ENCODE results near the gene ZNF473.

The ZNF473 gene

DNA sequence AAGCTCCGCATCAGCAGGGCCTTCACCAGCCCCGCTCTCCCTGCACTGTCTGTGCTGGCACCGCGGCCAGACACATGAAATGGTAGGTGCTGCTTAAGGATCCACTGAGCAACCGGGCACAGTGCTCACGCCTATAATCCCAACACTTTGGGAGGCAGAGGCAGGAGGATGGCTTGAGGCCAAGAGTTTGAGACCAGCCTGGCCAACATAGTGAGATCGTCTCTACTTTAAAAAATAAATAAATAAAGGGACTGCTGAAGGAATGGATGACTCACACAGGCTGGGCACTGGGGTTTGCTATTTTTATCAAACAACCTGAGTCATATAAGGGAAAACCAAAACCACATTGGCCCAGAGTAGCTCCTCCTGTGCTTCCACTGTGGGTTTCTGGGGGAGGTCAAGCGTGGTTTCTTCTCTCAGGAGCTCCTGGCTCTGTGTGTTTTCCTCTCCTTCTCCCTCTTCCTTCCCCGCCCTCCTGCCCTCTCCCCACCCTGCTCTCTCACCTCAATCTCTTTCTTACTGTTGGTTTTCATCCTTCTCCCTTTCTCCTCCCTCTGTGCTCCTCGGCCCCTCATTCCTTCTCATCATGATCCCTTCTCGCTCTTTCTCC, 21.9 kb upstream of the ZNF473 start:
- DNase-seq: no peak

GRCh38 chr19:50005428-50005827, 20.4 kb upstream of the ZNF473 start:
- DNase-seq: no peak

- no peak for DNase-seq
Observed at GRCh38 chr19:50007170-50007569, 18.6 kb upstream of the ZNF473 start.

- DNase-seq: no peak
Observed at GRCh38 chr19:50007947-50008346, 17.9 kb upstream of the ZNF473 start.

DNA sequence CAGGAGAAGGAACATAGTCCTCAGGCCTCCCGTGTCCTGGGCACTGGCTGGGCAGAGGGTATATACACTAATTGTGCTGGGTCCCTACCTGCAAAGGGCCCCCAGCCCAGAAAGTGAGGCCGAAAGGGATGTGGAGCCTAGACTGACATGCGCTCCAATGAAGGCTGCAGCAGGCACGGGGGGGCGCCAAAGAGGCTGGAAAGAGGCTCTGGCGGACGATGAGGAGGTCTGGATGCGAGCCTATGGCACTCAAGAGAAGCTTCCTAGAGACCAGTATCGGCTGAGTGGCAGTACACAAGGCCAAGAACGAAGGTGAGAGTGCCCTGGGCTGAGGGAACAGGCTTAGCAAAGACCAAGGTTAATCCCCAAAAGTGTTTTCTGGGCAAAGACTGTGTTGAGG, 17.3 kb upstream of the ZNF473 start:
- DNase-seq: no peak

GRCh38 chr19:50016225-50016807, 9.5 kb upstream of the ZNF473 start:
- no peak for DNase-seq

DNA sequence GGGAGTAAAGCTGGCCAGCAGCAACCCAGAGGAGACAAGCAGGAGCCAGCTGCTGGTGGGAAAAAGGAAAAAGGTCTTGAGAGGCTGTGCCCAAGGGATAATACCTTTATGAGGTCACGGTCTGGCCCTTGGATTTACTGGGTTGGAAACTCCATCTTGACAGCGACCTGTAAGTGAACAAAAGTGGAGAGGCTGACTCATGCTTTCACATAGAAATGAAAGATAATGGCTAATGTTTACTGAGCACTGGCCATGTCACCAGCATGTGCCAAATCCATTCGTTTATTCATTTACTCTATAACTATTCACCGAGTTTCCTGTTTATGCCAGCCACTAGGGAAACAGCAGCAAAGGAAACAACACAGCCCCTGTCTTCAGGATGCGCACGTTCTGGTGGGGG, 5.3 kb upstream of the ZNF473 start:
- DNase-seq: no peak

GRCh38 chr19:50022823-50023222, 3.0 kb upstream of the ZNF473 start:
- no peak for DNase-seq

DNA sequence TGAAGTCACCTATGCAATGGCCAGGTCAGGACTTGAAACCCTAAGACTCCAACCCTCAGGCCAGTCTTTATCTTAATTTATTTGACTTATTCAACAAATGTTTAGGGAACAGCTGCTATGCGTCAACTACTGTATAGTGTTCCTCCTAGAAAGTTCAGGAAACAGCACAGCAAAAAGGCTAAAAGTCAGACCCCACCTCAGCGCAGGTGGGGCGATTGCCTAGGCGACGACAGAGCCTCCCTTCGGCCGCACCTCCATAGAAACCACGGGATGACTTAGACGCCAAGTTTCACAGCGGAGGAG, 1.1 kb upstream of the ZNF473 start:
- no peak for DNase-seq

DNA sequence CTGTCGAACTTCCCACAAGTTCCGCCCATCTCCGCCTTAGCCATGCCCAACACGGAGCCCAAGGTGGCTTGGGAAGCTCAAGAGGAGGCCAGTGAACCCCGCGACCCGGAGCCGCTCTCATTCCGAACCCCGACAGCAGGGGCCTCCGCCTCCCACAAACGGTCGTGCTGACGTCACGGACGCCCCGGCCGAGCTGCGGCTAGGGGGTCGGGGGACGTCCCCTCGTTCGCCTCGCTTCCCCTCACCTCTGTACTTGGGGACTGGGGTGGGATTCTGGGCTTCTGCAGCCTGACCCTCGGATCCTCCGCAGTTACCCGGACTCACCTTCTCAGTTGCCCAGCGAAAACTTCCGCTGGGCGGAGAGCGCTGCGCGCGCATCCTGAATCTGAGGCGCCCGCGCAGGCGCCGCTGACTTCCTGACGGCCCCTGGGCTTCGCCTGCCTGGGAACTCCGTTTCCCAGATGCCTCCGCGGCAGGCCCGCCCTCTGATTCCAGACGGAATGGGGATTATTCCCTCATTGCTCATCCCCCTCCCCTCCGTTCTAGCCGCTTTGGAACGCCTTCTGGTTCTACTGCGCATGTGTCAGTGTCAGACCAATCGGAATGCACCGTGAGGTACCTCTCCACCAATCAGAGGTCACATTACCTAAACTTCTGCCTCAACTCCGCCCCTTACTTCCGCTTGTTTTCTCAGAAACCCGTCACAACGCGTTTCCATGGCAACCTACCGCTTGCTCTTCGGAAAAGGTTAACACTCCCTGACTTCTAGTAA, 597 bp upstream of the ZNF473 start, which contains the start of gene VRK3:
VRK3 (minus strand) TSS at position 351 of the 772 bp plus-strand sequence. CDS start 9,210 bp downstream, outside the sequence.
- peak; percentile 100 for DNase-seq

DNA sequence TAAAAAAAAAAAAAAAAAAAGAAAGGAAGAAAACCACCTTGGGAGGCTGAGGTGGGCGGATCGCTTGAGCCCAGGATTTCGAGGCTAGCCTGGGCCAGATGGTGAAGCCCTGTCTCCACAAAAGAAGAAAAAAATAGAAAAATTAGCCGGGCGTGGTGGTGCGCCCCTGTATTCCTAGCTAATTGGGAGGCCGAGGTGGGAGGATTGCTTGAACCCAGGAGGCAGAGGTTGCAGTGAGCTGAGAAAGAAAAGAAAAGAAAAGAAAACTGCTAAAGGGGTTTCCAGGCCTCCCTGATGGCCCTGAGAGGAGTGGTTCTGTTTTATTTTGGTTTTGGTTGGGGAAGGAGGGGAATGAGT, 723 bp downstream of the ZNF473 start:
- no peak for DNase-seq

- DNase-seq: no peak
Observed at GRCh38 chr19:50030225-50030624, 4.4 kb downstream of the ZNF473 start.

DNA sequence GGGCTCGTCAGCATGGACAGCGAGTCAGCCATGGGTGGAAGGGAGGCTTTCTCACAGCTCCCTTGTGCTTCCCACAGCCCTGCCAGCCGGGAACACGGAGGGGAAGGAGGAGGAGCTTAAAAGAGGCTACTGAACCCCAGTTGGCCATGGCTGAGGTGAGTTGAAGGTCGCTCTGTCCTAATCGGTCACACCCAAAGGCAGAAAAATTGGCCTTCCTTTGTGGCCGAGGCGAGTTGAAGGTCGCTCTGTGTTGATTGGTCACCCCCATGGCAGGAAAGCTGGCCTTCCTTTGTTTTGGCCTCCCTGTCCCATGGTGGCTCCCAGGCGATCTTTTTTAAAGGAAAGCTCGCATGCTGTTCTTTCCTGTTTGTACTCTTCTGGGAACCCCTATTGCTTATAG, 5.1 kb downstream of the ZNF473 start:
- no peak for DNase-seq

GRCh38 chr19:50036908-50037307, 11.1 kb downstream of the ZNF473 start:
- DNase-seq: no peak

GRCh38 chr19:50039968-50040367, 14.2 kb downstream of the ZNF473 start:
- DNase-seq: no peak

DNA sequence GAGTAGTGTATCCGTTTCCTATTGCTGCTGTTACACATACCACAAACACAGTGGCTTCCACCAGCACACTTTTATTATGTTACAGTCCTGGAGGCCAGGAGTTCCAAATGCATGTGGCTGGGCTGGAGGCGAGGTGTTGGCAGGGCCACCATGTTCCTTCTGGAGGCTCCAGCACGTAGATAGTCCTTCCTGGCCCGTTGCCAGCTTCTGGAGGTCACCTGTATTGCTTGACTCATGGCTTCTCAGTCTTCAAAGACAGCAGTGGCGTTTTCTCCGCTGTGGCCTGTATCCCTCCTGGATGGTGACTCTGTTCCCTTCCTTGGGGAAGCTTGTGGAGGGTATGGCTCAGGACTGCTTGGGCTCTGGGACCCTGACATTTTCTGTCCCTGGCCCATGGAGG, 15.2 kb downstream of the ZNF473 start:
- DNase-seq: no peak

- DNase-seq: no peak
Observed at GRCh38 chr19:50042363-50043024, 16.7 kb downstream of the ZNF473 start.

DNA sequence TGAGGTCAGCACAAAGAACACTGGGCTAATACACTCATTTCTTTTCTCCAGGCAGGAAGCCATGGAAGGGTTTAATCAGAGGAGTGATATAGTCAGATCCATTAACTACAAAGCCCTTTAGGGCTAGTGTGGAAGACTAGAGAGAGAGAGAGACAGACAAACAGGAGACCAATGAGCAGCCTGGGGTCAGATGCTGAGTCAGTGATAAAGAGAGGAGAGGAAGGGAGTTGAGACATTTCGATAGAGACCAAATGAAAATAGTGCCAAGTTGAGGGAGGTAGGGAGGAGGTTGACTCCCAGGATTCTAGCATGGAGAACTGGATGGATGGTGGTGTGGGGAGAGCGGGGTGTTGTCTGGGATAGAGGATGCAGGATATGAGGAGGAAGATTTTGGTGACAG, 18.2 kb downstream of the ZNF473 start:
- DNase-seq: no peak

DNA sequence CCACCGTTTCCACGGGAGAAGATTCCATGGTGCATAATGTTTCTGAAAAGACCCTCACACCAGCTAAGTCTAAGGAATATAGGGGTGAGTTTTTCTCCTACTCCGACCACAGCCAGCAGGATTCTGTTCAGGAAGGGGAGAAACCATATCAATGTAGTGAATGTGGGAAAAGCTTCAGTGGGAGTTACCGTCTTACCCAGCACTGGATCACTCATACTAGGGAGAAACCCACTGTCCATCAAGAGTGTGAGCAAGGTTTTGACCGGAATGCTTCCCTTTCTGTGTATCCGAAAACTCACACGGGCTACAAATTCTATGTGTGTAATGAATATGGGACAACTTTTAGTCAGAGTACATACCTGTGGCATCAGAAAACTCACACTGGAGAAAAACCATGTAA, 19.1 kb downstream of the ZNF473 start:
- no peak for DNase-seq

DNA sequence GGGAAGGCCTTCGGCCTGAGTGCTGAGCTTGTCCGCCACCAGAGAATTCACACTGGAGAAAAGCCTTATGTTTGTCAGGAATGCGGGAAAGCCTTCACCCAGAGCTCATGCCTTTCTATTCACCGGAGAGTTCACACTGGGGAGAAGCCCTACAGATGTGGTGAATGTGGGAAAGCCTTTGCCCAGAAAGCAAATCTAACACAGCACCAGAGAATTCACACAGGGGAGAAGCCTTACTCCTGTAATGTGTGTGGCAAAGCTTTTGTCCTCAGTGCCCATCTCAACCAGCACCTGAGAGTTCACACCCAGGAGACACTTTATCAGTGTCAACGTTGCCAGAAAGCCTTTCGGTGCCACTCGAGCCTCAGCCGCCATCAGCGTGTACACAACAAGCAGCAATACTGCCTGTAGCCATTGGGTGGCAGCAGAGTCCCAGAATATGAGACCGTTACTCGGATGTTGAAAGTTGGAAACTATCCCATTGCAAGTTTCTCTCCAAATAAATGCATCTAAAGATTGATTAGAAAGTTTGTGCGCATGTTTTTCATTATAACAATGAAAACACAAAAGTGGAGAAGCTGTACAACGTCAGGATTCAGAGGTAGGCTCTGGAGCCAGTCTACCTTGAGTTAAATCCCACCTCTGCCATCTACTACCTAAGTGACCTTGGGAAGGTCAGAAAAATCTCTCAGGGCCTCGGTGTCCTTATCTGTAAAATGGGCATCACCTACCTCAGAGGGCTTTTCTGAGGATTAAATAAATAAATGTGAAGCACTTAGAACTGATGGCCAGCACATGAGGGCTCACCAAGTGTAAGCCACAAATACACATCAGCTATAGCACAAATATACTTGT, 21.1 kb downstream of the ZNF473 start:
- no peak for DNase-seq

- DNase-seq: no peak
Observed at GRCh38 chr19:50047671-50048070, 21.9 kb downstream of the ZNF473 start.

- peak; percentile 6 for DNase-seq
Observed at GRCh38 chr19:50050406-50051227, 24.8 kb downstream of the ZNF473 start.
